Posterior vena cava (tissue), 2 donors: ENCODE measurements around the gene SPRR2G. TPM values are rescaled to one million over a fixed set of nuclear protein-coding genes. Genes with fewer than 3 reads are reported as not detected.
"Not testable (repeated sequence)": the region's sequence is repeated elsewhere in the genome, so short reads cannot be mapped to it uniquely, and the experiment has no call there.

Source experiments
- DNase-seq: peaks from one replicate; pipeline ENCODE4 v3.0.0-alpha.2; 2020; ENCODE audit warnings: low spot score
- intact Hi-C, 2 donors: fragments of 100-400 bp; cut with DNase I; formaldehyde crosslinking; loops; one replicate each; pipeline versions ENCODE4 v1.14.1 to v1.14.2; 2022 to 2023
- long read RNA-seq, 2 donors: library from polyadenylated mRNA; unstranded; transcript quantifications; one replicate each; pipeline ENCODE4 v2.0.0, GENCODE V29; 2020 to 2021
- total RNA-seq, 2 donors: library from RNA; stranded (reverse); fragmentation: NEBNext Ultra II Directional; extraction: Animal tissue kit (Norgen Biotek cat#: 25700); gene quantifications; one replicate each; pipeline ENCODE4 v1.2.1, GENCODE V29; 2021
- donor health status: DM: yes; HTN: yes; CAD: no.
- donor health status: DM: yes; HTN: yes; CAD: no.

The SPRR2G gene
- not detected for total RNA-seq
- long read RNA-seq, donor 1, result 0 reads
- long read RNA-seq, donor 2, result 0 reads

DNA sequence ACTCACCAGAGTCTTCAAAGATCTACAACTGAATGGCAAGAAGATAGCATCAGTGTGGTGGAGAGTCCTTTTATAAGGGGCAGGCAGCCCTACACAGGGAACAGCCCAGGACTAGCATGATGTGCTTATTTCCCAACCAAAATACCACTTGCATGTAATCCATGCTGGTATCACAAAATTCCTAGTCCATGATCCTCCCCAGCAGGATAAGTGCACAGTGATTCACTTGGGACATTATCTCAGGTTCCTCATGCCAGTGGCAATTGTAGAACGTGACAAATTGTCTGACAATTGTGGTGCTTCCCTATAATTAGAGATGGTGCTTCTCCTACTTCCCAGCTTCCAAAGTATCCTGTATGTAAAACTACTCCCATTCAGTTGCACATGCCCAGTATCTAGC, at the start of gene SPRR2G:
Gene SPRR2G, minus strand, starts transcription at position 45 of the 400 bp plus-strand sequence. CDS start 780 bp downstream, outside the sequence.
- DNase-seq, result no peak
- intact Hi-C loops, result no loop called here

DNA sequence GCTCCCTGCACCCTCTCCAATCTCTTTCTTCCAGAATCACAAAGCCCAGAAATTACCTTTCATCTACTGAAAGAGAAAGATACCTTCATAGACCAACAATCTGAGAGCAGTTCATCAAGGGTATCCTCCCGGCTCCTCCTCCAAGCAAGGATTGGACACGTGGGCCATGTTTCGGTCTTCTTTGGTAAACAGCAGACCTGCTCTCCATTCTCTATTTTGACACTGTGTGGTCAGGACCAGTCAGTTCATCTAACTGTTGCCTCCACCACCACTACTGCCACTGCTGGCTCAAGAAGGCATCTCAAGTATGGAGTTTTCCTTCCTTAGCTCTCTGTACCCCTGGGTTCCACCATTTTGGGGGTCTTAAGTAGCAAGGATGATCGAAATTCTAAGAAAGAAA, 44.5 kb upstream of the SPRR2G start:
- intact Hi-C loops, result no loop called here

DNA sequence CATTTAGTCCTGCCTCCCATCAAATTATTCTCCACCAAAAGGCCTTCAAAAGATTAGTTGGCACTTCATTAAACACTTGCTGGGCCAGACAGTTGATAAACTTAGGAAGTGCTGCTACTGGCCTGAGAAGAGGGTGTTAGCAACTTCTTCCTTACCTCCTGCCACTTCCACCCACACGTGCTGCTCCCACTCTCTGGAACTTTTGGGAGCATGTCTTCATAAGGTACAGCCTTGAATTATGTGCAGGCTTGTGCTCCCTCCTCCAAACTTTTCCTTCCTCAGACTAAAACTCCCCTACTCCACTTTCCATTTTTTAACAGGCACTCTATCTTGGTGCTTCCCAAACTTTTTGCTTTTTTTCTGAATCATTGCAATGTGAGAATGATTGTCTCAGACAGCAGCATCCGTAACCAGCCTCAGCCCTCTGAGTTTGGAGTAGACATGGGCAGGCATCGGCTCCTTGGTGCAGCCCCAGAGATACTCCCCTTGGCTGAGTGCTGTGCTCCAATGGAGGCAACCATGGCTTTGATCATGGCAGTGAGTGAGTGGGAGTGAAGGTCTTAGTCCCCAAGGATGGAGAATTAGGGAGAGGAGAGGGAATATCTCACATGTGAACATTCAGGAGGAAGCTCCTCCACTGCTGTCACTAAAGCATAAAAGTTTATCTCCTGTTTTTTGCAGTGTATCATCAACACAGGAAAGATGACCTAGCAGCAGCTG, 43.8 kb upstream of the SPRR2G start:
- intact Hi-C loops, result no loop called here
- DNase-seq, result no peak

More for the DNA sequence above, 44.5 kb upstream of the SPRR2G start:
- DNase-seq, result no peak

DNA sequence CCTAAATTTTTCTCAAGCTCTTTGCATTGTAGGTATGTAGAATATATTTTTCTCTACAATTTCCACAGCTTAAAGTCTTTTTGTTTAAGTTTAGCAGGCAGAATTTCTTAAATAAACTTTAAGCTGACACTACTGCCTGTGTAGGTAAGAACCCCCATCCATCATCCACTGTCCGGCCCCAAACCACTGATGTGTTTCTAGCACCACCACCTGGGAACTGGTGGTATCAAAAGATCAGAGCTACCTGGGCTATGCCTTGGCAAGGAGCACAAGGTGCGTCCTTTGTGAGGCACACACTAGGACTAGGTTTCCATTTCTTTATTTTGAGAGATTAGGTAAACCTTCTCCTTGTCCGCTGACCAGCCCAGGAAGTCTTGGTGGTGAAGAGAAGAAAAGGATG, 42.0 kb upstream of the SPRR2G start:
- no peak for DNase-seq
- intact Hi-C loops, result no loop called here

DNA sequence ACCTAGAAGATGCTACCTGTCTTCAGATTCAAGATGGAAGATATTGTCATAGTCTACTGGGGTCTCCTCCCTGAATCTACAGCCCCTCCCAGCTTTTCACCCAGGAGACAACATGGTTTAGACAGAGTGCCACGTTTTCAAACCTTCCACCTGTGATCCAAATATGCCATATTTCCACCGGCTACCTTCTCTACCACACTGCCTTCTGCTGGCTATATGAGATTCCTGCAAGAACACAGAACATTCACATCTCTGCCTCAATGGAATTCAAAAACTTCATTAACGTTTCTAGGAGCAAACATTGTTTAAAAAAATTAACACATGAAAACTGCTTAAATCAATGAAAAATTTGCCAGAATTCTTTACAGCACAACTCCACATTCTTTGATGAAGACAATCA, 39.7 kb upstream of the SPRR2G start:
- no peak for DNase-seq
- intact Hi-C loops, result no loop called here

DNA sequence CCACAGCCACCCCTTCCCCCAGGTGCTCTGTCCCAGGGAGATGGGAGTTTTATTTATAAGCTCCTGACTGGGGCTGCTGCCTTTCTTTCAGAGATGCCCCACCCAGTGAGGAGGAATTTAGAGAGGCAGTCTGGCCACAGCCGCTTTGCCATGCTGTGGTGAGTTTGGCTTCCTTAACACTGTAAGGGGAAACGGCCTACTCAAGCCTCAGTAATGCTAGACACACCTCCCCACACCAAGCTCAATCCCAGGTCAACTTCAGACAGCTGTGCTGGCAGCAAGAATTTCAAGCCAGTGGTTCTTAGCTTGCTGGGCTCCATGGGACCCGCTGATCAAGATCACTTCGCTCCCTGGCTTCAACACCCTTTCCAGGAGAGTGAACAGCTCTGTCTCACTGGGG, 37.6 kb upstream of the SPRR2G start:
- intact Hi-C loops, DNase-seq: not testable (repeated sequence)

DNA sequence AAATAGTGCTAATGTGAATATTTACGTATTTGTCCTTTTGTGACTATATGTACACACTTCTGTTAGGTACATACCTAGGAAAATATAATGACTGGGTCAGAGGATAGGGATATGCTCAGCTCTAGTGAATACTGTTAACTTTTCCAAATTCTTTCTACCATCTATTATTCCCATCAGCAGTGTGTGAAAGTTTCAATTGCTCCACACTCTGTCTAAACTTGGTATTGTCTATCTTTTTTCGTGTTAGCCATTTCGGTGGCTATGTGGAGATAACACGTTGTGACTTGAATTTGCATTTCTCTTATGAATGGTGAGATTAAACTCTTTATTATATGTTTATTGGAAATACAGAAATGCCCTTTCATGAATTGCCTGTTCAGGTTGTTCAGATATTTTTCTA, 29.9 kb upstream of the SPRR2G start:
- no peak for DNase-seq
- intact Hi-C loops, result no loop called here

DNA sequence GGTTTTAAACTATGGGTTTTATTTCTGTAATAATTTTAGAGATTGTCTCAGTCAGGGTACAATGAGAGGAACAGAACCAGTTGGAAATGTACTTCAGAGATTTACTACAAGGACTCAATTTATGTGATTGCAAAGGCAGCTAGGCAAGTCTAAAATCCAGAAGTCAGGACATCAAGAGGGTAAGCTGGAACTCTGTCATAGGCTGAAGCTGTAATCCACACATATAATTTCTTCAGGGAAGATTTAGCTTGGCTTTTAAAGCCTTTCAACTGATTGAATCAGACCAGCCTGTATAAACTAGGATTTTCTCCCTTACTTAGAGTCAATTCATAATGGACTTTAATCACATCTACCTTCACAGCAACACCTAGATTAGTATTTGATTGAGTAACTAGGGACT, 28.2 kb upstream of the SPRR2G start:
- no peak for DNase-seq
- intact Hi-C loops, result no loop called here

DNA sequence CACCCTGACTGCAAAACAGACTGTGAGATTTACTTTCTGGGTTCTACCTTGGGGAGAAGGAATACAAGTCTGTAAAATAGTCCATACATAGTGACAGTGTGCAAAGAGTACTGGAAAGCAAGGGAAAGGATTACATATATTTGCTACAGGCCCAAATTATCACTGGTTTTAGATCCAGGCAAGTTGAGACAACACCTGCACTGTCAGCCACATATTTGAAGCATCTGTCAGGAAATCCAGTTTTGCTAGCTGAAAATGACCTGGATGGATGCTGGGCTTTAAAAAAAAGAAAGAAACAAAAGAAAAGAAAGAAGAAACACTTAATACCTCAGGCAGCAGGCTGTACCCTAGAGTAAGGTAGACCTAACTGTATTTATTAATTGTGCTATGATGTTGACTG, 23.9 kb upstream of the SPRR2G start:
- intact Hi-C loops, result no loop called here
- no peak for DNase-seq

DNA sequence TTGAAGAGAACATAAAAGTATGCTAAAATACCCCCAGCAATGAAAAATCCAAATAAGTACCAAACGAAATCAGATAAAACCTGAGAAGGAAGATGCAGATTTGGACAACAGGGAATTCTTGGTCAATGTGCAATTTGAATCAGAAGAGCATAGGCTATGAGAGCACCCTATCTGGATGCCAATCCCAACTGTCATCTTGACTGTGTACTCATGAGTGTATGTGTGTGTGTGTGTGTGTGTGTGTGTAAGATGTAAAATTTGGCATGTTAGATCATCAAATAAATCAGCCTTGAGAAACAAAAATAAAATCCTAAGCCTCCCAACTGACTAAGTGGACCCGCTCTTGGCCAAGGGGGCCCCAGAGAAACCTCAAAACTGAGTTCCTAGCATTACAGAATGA, 18.0 kb upstream of the SPRR2G start:
- intact Hi-C loops, result no loop called here
- DNase-seq, result no peak

DNA sequence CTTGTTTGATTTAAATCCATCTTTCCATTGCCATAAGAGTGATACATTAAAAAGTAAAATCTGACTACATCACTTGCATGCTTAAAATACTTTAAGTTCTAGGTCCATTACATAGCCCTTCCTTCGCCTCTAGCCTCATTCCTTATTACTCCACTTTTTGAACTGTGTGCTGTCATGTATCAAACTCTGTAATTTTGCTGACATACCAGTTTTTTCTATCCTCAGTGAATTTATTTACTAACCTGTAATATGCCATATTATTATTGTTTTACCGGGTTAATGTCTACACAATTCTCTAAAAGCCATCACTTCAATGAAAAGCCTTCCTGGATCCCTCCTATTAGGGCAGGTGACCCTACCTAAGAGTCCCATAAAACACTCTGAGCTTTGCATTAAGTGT, 4.9 kb upstream of the SPRR2G start:
- DNase-seq, result no peak
- intact Hi-C loops, result no loop called here

DNA sequence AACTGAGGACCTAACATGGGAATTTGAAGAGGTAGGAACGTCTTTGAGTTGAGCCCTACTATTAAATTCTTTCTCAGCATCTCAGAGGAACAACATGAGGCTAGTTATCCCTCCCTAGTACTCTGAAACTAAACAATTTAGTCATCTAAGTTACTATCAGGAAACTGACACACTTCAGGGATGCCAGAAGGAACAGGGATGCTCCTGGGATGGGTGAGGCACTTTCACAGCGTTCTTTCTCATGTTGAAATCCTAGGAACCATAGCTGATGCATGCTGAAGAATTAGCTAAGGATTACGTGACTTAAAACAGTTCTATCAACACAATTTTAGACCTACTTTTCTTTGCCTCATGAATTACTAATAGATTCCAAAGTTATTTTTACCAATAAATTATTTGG, 1.8 kb upstream of the SPRR2G start:
- no peak for DNase-seq
- intact Hi-C loops, result no loop called here

DNA sequence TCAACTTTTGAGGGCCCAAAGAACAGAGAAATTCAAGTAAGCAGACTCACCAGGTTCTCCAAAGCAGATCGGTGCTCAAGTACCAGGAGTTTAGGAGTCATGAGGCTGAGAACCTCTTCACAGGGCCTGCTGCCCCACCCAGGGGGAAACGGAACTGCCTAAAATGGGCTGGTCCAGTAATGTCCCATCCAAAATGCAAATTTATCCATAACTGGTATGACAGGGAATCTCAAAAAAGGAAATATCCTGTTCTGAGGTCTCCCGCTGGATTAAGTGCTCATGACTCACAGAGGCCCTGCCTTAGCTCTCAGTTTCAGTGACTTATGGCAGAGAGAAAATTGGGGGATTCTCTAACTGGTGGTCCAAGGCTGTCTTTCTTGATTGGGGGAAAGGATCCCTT, 9.3 kb downstream of the SPRR2G start:
- DNase-seq, result no peak
- intact Hi-C loops, result no loop called here

DNA sequence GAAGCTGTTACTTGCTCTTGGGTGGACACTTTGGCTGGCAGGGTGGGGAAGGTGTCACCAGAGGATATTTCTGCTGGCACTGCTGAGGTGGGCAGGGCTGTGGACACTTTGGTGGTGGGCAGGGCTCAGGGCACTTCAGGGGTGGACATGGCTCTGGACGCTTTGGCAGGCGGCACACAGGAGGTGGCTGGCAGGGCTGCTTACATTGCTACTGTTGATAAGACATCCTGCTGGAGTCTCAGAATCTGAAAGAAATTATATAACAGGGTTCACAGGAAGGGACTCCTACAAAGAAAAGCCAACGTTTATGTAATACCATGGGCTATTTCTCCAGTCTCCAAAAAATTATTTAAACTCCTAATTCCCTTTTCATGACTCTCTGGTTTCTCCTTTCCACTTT, 10.2 kb downstream of the SPRR2G start:
- intact Hi-C loops, result no loop called here
- no peak for DNase-seq

DNA sequence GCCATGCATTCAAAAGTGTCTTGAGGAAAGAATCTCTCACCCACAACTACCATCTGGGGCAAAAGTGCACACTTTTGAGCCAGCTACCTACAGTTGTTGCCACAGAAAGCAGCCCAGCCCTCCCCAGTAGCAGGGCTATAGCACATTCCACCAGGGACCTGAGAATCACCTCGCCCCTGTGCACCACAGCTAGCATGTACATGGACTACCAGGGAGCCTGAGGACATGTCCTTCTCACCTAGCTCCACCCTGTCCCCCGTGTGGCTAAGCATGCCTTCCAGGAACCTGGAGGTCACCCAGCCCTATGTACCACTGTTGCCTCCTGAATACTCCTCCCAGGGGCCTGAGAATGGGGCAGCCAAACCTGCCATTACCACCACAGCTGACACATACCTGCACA, 16.9 kb downstream of the SPRR2G start:
- intact Hi-C loops, result no loop called here
- no peak for DNase-seq

DNA sequence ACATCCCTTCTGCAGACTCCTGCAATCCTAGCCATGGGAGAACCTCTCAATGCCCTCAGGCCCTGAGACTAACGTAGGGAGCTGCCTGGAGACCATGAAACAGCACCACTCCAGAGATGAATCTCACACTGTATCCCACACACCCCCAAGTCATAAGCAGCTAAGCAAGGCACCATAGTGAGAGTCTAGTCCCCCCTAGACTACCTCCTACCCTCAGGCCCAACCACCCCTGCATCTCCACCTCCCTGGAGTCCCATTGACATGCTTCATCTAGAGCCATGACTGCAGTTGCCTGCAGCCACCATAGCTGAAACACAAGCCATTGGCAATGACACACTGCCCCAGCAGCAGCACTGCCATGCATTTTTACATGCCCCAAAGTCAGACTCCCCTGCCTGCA, 17.4 kb downstream of the SPRR2G start:
- intact Hi-C loops, result no loop called here
- no peak for DNase-seq

DNA sequence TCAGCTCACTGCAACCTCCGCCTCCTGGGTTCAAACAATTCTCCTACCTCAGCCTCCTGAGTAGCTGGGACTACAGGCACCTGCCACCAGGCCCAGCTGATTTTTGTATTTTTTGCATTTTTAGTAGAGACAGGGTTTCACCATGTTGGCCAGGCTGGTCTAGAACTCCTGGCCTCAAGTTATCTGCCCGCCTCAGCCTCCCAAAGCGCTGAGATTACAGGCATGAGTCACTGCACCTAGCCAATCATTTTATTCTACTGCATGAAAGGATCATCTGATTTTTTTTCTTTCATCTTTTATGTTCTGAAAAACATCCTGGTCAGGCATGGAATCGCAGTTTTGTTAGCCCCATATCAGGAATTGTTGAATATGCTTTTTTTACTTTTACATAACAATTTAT, 22.0 kb downstream of the SPRR2G start:
- intact Hi-C loops, result not testable (repeated sequence)

DNA sequence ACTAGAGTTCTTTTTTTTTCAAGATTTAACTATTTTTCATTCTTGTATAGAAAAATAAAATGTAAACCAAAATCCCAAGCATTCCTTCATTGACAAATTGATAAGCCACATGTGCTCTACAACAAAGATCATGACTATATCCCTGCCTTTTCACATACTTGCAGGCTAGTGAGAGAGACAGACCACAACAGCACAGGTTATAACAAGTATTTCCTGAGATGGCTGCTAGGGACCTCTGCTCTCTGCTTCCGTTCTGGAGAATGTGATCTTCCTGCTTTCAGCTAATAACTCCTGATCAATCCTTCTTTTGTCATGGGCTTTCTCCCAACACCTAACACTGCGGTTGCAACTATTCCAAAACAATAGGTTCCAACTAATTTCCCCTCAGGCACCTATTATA, 23.4 kb downstream of the SPRR2G start:
- no peak for DNase-seq
- intact Hi-C loops, result no loop called here

More for the DNA sequence above, 22.0 kb downstream of the SPRR2G start:
- not testable (repeated sequence) for DNase-seq

DNA sequence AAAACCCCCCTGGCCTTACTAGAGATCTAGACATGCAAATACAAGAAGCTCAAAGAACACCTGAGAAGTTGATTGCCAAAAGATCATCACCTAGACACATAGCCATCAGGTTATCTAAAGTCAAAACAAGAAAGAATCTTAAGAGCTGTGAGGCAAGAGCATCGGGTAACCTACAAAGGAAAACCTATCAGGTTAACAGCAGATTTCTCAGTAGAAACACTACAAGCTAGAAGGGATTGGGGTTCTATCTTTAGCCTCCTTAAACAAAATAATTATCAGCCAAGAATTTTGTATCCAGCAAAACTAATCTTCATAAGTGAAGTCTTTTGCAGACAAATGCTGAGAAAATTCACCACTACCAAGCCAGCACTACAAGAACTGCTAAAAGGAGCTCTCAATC, 25.2 kb downstream of the SPRR2G start:
- no peak for DNase-seq
- intact Hi-C loops, result no loop called here

DNA sequence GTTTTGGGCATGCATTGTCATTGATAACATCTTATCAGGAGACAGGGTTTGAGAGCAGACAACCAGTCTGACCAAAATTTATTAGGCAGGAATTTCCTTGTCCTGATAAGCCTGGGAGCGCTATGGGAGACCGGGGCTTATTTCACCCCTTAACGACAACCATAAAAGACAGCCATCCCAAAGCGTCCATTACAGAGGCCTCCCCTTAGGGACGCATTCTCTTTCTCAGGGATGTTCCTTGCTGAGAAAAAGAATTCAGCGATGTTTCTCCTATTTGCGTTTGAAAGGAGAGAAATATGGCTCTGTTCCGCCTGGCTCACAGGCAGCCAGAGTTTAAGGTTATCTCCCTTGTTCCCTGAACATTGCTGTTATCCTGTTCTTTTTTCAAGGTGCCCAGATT, 26.9 kb downstream of the SPRR2G start:
- intact Hi-C loops, DNase-seq: not testable (repeated sequence)

DNA sequence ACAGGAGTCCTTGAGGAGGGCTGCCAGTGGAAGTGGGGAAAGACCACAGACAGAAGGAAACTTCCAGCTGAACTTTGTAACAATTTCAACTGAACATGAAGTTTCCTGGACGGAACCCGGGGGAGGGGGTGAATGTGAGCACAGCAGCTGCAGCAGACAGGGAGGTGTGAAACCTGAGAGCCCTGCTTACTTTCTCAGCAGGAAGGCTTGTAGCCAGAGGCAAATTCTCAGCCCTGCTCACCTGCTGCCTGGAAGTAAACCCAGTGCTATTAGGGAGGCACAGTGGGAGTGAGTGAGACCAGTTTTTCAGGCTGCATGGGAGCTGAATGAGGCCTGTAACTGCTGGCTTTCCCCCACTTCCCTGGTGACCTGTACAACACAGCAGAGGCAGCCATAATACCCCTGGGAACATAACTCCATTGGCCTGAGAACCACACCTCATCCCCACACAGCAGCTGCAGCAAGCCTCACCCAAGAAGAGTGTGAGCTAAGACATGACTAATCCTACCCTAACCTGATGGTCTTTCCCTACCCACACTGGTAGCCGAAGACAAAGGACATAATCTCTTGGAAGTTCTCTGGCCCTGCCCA, 27.8 kb downstream of the SPRR2G start:
- DNase-seq, result no peak
- intact Hi-C loops, result no loop called here
